ENCODE measurements around the gene NIPSNAP3A.

Gene NIPSNAP3A

GRCh38 chr9:104787306-104788015 is 40.0 kb downstream of the NIPSNAP3A start:
- no peak for TF ChIP-seq SIN3A (IDR thresholded peaks at IDR 0.05; ENCODE audit: borderline replicate concordance, insufficient read depth, low read length)
- no peak for TF ChIP-seq FOXP2 (optimal IDR thresholded peaks at IDR 0.05; ENCODE audit: borderline replicate concordance, extremely low read depth, extremely low read length, insufficient read depth)
- no peak for TF ChIP-seq REST (IDR thresholded peaks at IDR 0.05; ENCODE audit: insufficient read depth in 1 of 2, low read depth in 2 of 2, low read length in 2 of 2)
- TF ChIP-seq TAF1 (IDR thresholded peaks at IDR 0.05; ENCODE audit: borderline replicate concordance, insufficient read depth, low read length) = no peak
- no peak for TF ChIP-seq POLR2AphosphoS5 (IDR thresholded peaks at IDR 0.05; ENCODE audit: low read depth, low read length)

- TF ChIP-seq FOXP2 (optimal IDR thresholded peaks at IDR 0.05; ENCODE audit: borderline replicate concordance, extremely low read depth, extremely low read length, insufficient read depth) = no peak
- TF ChIP-seq POLR2AphosphoS5 (IDR thresholded peaks at IDR 0.05; ENCODE audit: low read depth, low read length) = no peak
- TF ChIP-seq REST (IDR thresholded peaks at IDR 0.05; ENCODE audit: insufficient read depth in 1 of 2, low read depth in 2 of 2, low read length in 2 of 2) = no peak
- no peak for TF ChIP-seq SIN3A (IDR thresholded peaks at IDR 0.05; ENCODE audit: borderline replicate concordance, insufficient read depth, low read length)
- TF ChIP-seq TAF1 (IDR thresholded peaks at IDR 0.05; ENCODE audit: borderline replicate concordance, insufficient read depth, low read length) = no peak
These were observed 40.8 kb downstream of the NIPSNAP3A start for GRCh38 chr9:104788251-104788650.

GRCh38 chr9:104794070-104794469 is 46.6 kb downstream of the NIPSNAP3A start:
- TF ChIP-seq SIN3A (IDR thresholded peaks at IDR 0.05; ENCODE audit: borderline replicate concordance, insufficient read depth, low read length) = no peak
- TF ChIP-seq POLR2AphosphoS5 (IDR thresholded peaks at IDR 0.05; ENCODE audit: low read depth, low read length) = no peak
- no peak for TF ChIP-seq FOXP2 (optimal IDR thresholded peaks at IDR 0.05; ENCODE audit: borderline replicate concordance, extremely low read depth, extremely low read length, insufficient read depth)
- no peak for TF ChIP-seq REST (IDR thresholded peaks at IDR 0.05; ENCODE audit: insufficient read depth in 1 of 2, low read depth in 2 of 2, low read length in 2 of 2)

GRCh38 chr9:104795082-104795481 is 47.6 kb downstream of the NIPSNAP3A start:
- TF ChIP-seq SIN3A (IDR thresholded peaks at IDR 0.05; ENCODE audit: borderline replicate concordance, insufficient read depth, low read length) (no peak), TAF1 (IDR thresholded peaks at IDR 0.05; ENCODE audit: borderline replicate concordance, insufficient read depth, low read length) (no peak), POLR2AphosphoS5 (IDR thresholded peaks at IDR 0.05; ENCODE audit: low read depth, low read length) (no peak), REST (IDR thresholded peaks at IDR 0.05; ENCODE audit: insufficient read depth in 1 of 2, low read depth in 2 of 2, low read length in 2 of 2) (no peak), FOXP2 (optimal IDR thresholded peaks at IDR 0.05; ENCODE audit: borderline replicate concordance, extremely low read depth, extremely low read length, insufficient read depth) (no peak)

Measured in PFSK-1 (cell line).